HepG2 (cell line): ENCODE results near the gene RNF213. TPM values are rescaled to one million over a fixed set of nuclear protein-coding genes. Genes with fewer than 3 reads are reported as not detected.

Experiments
- ATAC-seq: fragments of 200-7000 bp; cut with Tn5 transposase; 3 replicates; pipeline ENCODE4 v1.9.1; 2020; ENCODE audit warnings: mild to moderate bottlenecking, moderate library complexity
- BruUV-seq: library from RNA; stranded (reverse); fragments of 400-500 nt; replicated peaks from 2 replicates; lab custom pipeline; 2021; lab: Mats Ljungman, UMichigan
- CTCF ChIA-PET: fragments of 300-600 bp; formaldehyde crosslinking; extraction: SDS; loops from one replicate; lab custom pipeline; 2021; ENCODE audit warnings: low total read pairs, inconsistent platforms, low intra/inter-chr PET ratio; lab: Yijun Ruan, JAX
- POLR2A ChIA-PET: fragments of 350-600 bp; sonication (Branson Sonifier 250); formaldehyde crosslinking; loops from one replicate; lab custom pipeline; 2020; ENCODE audit warnings: antibody characterized with exemption, inconsistent platforms; lab: Yijun Ruan, JAX
- DNase-seq: peaks from one replicate; pipeline ENCODE4 v3.0.0-alpha.2; 2015; ENCODE audit warnings: low spot score
- FAIRE-seq: peaks from 3 replicates; lab custom pipeline; 2011; peaks lifted over from hg19 to GRCh38; lab: Jason Lieb, UNC
- H2AFZ ChIP-seq: one replicate; pipeline ENCODE4 v1.6.1; 2011; ENCODE audit warnings: low read length, inconsistent platforms
- H3K27ac ChIP-seq: fragments of 300-600 bp; 3 replicates; pipeline ENCODE4 v1.8.0; 2011; ENCODE audit warnings: mixed run types, mild to moderate bottlenecking, mixed read lengths, low read length, inconsistent platforms; ENCODE audit not compliant: insufficient read depth; ENCODE audit errors: extremely low read length
- H3K27me3 ChIP-seq, 2 experiments: fragments of 200-600 bp in 1 of 2; 2 replicates in 1 of 2; 3 replicates in 1 of 2; pipeline versions ENCODE4 v1.6.0 to v1.8.0; 2011; ENCODE audit warnings: low read length in 2 of 2, mild to moderate bottlenecking in 2 of 2, moderate library complexity in 2 of 2, inconsistent platforms in 1 of 2; ENCODE audit not compliant: insufficient read depth in 2 of 2, control insufficient read depth in 1 of 2
- H3K36me3 ChIP-seq, 2 experiments: fragments of 200-600 bp in 1 of 2; replicated peaks in 1 of 2; 2 replicates in 1 of 2; 3 replicates in 1 of 2; pipeline versions ENCODE4 v1.5.1 to v1.8.0; 2011; ENCODE audit warnings: low read length in 2 of 2, inconsistent platforms in 1 of 2; ENCODE audit not compliant: insufficient read depth in 2 of 2, control insufficient read depth in 1 of 2
- H3K4me1 ChIP-seq: 2 replicates; pipeline ENCODE4 v1.5.1; 2012; ENCODE audit warnings: low read length, inconsistent platforms; ENCODE audit not compliant: insufficient read depth
- H3K4me2 ChIP-seq: 2 replicates; pipeline ENCODE4 v1.6.0; 2011; ENCODE audit warnings: low read depth, low read length, inconsistent platforms
- H3K4me3 ChIP-seq, 3 experiments: fragments of 200-600 bp in 1 of 3; sonication (generic), shearing (Covaris generic) in 1 of 3; replicated peaks in 1 of 3; 2 replicates each; pipeline ENCODE4 v1.5.1; 2011 to 2016; ENCODE audit warnings: low read length in 3 of 3, inconsistent platforms in 2 of 3, low read depth in 2 of 3, mild to moderate bottlenecking in 2 of 3, control low read depth in 1 of 3, mixed read lengths in 1 of 3; ENCODE audit not compliant: insufficient read depth in 1 of 3
- H3K79me2 ChIP-seq: one replicate; pipeline ENCODE4 v1.6.1; 2011; ENCODE audit warnings: low read length, inconsistent platforms; ENCODE audit not compliant: insufficient read depth
- H3K9ac ChIP-seq: 2 replicates; pipeline ENCODE4 v1.6.0; 2011; ENCODE audit warnings: mild to moderate bottlenecking, low read depth, low read length, inconsistent platforms; ENCODE audit not compliant: insufficient read depth
- H3K9me3 ChIP-seq: 2 replicates; pipeline ENCODE4 v1.5.1; 2012; ENCODE audit warnings: mild to moderate bottlenecking, low read length
- H4K20me1 ChIP-seq: 2 replicates; pipeline ENCODE4 v1.6.0; 2011; ENCODE audit warnings: inconsistent platforms, mild to moderate bottlenecking, low read length, moderate library complexity; ENCODE audit not compliant: insufficient read depth
- CEBPB ChIP-seq: IDR thresholded peaks from 2 replicates; pipeline ENCODE4 v1.6.1; 2011; ENCODE audit warnings: low read depth, low read length, improper control_type of control experiment, borderline replicate concordance
- EHMT2 ChIP-seq: fragments of 200-600 bp; sonication (generic); IDR thresholded peaks from 2 replicates; pipeline ENCODE4 v1.7.0; 2017; ENCODE audit warnings: antibody characterized with exemption, low read depth, low read length, borderline replicate concordance
- HDAC2 ChIP-seq: sonication (generic); formaldehyde crosslinking; IDR thresholded peaks from 2 replicates; pipeline ENCODE4 v1.4.0; 2020; ENCODE audit warnings: missing genetic modification reagents
- SOX13 ChIP-seq, 3 experiments: fragments of 450-650 bp in 1 of 3; sonication (generic) in 1 of 3; formaldehyde crosslinking in 1 of 3; IDR thresholded peaks in 2 of 3; conservative IDR thresholded peaks in 1 of 3; 2 replicates each; pipeline versions ENCODE4 v1.5.0 to v1.6.1; 2016 to 2020; ENCODE audit warnings: antibody characterized with exemption in 1 of 3, mild to moderate bottlenecking in 1 of 3, missing compliant biosample characterization in 1 of 3, missing genetic modification reagents in 1 of 3, moderate library complexity in 1 of 3
- THYN1 ChIP-seq: sonication (generic); formaldehyde crosslinking; IDR thresholded peaks from 2 replicates; pipeline ENCODE4 v1.8.1; 2023; ENCODE audit warnings: low read depth, mild to moderate bottlenecking, moderate library complexity, missing genetic modification reagents, borderline replicate concordance
- ZBTB1 ChIP-seq: sonication (generic); formaldehyde crosslinking; IDR thresholded peaks from 2 replicates; pipeline ENCODE4 v1.4.0; 2020; ENCODE audit warnings: missing genetic modification reagents, borderline replicate concordance
- ZNF790 ChIP-seq: sonication (generic); formaldehyde crosslinking; IDR thresholded peaks from 2 replicates; pipeline ENCODE4 v1.8.0; 2022; ENCODE audit warnings: missing genetic modification reagents, mild to moderate bottlenecking, borderline replicate concordance
- WGBS: methylation state at CpG from one replicate; pipeline ENCODE4 v1.1.6; 2017; ENCODE audit warnings: low lambda C conversion rate; 5-methylcytosine and 5-hydroxymethylcytosine counted together
- in situ Hi-C: cut with HindIII; loops from 2 replicates; pipeline ENCODE4 v1.10.0; 2017; ENCODE audit warnings: low pct_unique_long_range_greater_than_20kb; ENCODE audit not compliant: extremely low pct_ligation_motif_present
- intact Hi-C: fragments of 100-400 bp; cut with micrococcal nuclease; formaldehyde crosslinking; loops from one replicate; pipeline ENCODE4 v1.10.0; 2022; ENCODE audit not compliant: unreplicated experiment
- polyA plus RNA-seq, 8 experiments: library from polyadenylated mRNA; depleted of rRNA in 3 of 8; stranded (reverse) in 7 of 8; unstranded in 1 of 8; fragments of >200 nt; fragmentation: Illumina TruSeq in 4 of 8; extraction: Trizol in 4 of 8; gene quantifications; 2 replicates each; pipeline versions ENCODE4 v1.2.1 to v1.2.3, GENCODE V29; 2011 to 2016; ENCODE audit warnings: low read depth in 4 of 8, missing spikeins in 1 of 8, mixed read lengths in 1 of 8; ENCODE audit not compliant: insufficient read depth in 1 of 8
- total RNA-seq, 5 experiments: library from RNA; depleted of rRNA; stranded (reverse); fragments of >200 nt; fragmentation: Illumina TruSeq; extraction: Trizol; gene quantifications; 2 replicates each; pipeline ENCODE4 v1.2.3, GENCODE V29; 2016; ENCODE audit warnings: low read depth in 1 of 5
- TF ChIP-seq, protein P1 (sequence below): sonication (generic); formaldehyde crosslinking; IDR thresholded peaks from 2 replicates; pipeline ENCODE4 v1.4.0; 2020; ENCODE audit warnings: missing genetic modification reagents, mild to moderate bottlenecking, borderline replicate concordance

The RNF213 gene
- total and polyA plus RNA-seq, 2 of the 13 experiments (the other 11 are each of a cell fraction or from before 2014, with no cell fraction given): 38.6 to 38.7 TPM

- Histone ChIP-seq H2AFZ (no peak overlapping the region), H3K9me3 (no peaks in the 10 kb centered on the region; the same call in 1 of the 2 replicates), H3K79me2 (no peaks in the 10 kb centered on the region), H4K20me1 (no peaks in the 10 kb centered on the region), H3K36me3 (peaks cover 33 to 60% of the 10 kb centered on the region in 2 experiments), H3K9ac (no peak overlapping the region), H3K4me1 (no peaks in the 10 kb centered on the region), H3K27me3 (no peaks in the 10 kb centered on the region), H3K4me2 (no peak overlapping the region), H3K4me3 (no peak overlapping the region), H3K27ac (no peak overlapping the region)
- no TSS peak for BruUV-seq
- TF ChIP-seq CEBPB: peak; percentile 30; the same call in 1 of the 2 replicates
- TF ChIP-seq ZBTB1 (CRISPR knock-in tag): no peak
- ATAC-seq (no peak), DNase-seq (no peak), FAIRE-seq (no peak)
- intact Hi-C loops: no loop called here
- ChIA-PET CTCF (no interaction called here), POLR2A (no interaction called here)
- 86% methylated on average over 8 of the region's 8 CpGs for whole genome bisulfite sequencing
- in situ Hi-C loops: no loop called here
Observed at GRCh38 chr17:80359422-80360110, 98.9 kb downstream of the RNF213 start.

DNA sequence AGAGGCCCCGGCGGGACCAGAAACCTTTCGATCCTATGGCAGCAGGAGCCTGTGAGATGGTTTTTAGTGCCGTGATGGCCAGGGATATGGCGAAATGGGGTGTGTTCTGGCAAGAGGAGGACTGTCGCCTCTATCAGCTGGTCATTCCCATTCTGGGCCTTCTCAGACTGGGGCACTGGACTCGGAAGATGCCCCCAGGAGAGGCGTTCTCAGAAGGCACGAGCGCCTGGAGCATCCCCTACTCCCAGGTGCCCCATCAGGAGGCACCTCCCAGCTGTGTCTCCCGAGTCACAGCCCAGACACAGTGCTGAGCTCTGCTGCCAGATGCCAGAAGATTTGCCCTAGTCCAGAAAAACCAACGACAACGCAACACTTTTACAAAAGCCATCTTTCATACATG, 99.7 kb downstream of the RNF213 start:
- Histone ChIP-seq H3K4me1 (no peaks in the 10 kb centered on the region), H3K4me3 (no peak overlapping the region), H3K36me3 (peaks cover 35 to 68% of the 10 kb centered on the region in 2 experiments), H3K27ac (no peak overlapping the region), H3K9me3 (no peaks in the 10 kb centered on the region; the same call in 1 of the 2 replicates), H2AFZ (no peak overlapping the region), H4K20me1 (no peaks in the 10 kb centered on the region), H3K9ac (no peak overlapping the region), H3K4me2 (no peak overlapping the region), H3K79me2 (no peaks in the 10 kb centered on the region), H3K27me3 (no peaks in the 10 kb centered on the region)
- CTCF ChIA-PET: no interaction called here
- intact Hi-C loops: no loop called here
- in situ Hi-C loops: no loop called here
- POLR2A ChIA-PET: no interaction called here
- WGBS: 96% methylated on average over 9 of the region's 13 CpGs
- ATAC-seq (no peak), DNase-seq (no peak), FAIRE-seq (no peak)
- BruUV-seq: no TSS peak
- TF ChIP-seq, protein P1, sequence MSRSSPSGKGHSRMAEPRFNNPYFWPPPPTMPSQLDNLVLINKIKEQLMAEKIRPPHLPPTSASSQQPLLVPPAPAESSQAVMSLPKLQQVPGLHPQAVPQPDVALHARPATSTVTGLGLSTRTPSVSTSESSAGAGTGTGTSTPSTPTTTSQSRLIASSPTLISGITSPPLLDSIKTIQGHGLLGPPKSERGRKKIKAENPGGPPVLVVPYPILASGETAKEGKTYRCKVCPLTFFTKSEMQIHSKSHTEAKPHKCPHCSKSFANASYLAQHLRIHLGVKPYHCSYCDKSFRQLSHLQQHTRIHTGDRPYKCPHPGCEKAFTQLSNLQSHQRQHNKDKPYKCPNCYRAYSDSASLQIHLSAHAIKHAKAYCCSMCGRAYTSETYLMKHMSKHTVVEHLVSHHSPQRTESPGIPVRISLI (CRISPR knock-in tag): no peak
- TF ChIP-seq EHMT2: no peak
- no peak for TF ChIP-seq THYN1
- no peak for TF ChIP-seq SOX13 (IDR thresholded peaks at IDR 0.05)
- TF ChIP-seq SOX13 (CRISPR knock-in tag; conservative IDR thresholded peaks at IDR 0.05 in 1 of 2, IDR thresholded peaks at IDR 0.05 in 1 of 2): no peak
- TF ChIP-seq HDAC2 (CRISPR knock-in tag): no peak
- no peak for TF ChIP-seq ZNF790 (CRISPR knock-in tag)
